Mucosa of descending colon (tissue), 3 donors: ENCODE results near the gene SDK2. TPM values are rescaled to one million over a fixed set of nuclear protein-coding genes. Genes with fewer than 3 reads are reported as not detected.

Experiments used
- ATAC-seq: fragments of 200-7000 bp; cut with Tn5 transposase; one replicate; pipeline ENCODE4 v1.9.1; 2020; ENCODE audit warnings: mild to moderate bottlenecking, moderate library complexity
- DNase-seq, 3 donors: peaks; one replicate each; pipeline ENCODE4 v3.0.0-alpha.2; 2020
- H3K36me3 ChIP-seq: fragments of 200-600 bp; one replicate; pipeline ENCODE4 v1.8.0; 2021; ENCODE audit warnings: low read depth, mild to moderate bottlenecking
- H3K4me1 ChIP-seq: fragments of 200-600 bp; one replicate; pipeline ENCODE4 v1.8.0; 2021; ENCODE audit warnings: low read depth, mild to moderate bottlenecking
- H3K4me3 ChIP-seq: fragments of 200-600 bp; one replicate; pipeline ENCODE4 v1.8.0; 2021; ENCODE audit warnings: mild to moderate bottlenecking
- H3K9me3 ChIP-seq: fragments of 200-600 bp; one replicate; pipeline ENCODE4 v1.8.0; 2021; ENCODE audit warnings: mild to moderate bottlenecking
- intact Hi-C, 2 donors: fragments of 100-400 bp; cut with DNase I in 1 of 2; cut with micrococcal nuclease in 1 of 2; formaldehyde crosslinking; loops; one replicate each; pipeline versions ENCODE4 v1.11.0 to v1.11.1; 2022; cut with DNase I, micrococcal nuclease
- total RNA-seq, 3 donors: library from RNA; stranded (reverse); fragmentation: NEBNext Ultra II Directional in 2 of 3; extraction: Animal tissue kit (Norgen Biotek cat#: 25700) in 2 of 3; gene quantifications; one replicate each; pipeline versions ENCODE4 v1.2.1 to v1.2.4, GENCODE V29; 2021 to 2023
- TF ChIP-seq, protein P1 (sequence below): fragments of 200-600 bp; IDR thresholded peaks from one replicate; pipeline ENCODE4 v1.8.0; 2022; ENCODE audit warnings: antibody characterized with exemption, mild to moderate bottlenecking
- donor health status: DM: no; HTN: no; CAD: no; lungs with moderate emphysema.
- donor health status: DM: no; HTN: no; CAD: no.
- donor health status: DM: no; HTN: yes; CAD: no.

The SDK2 gene
- total RNA-seq, 3 donors from 2014 or later, result 1.2 to 1.6 (median 1.3) TPM

DNA sequence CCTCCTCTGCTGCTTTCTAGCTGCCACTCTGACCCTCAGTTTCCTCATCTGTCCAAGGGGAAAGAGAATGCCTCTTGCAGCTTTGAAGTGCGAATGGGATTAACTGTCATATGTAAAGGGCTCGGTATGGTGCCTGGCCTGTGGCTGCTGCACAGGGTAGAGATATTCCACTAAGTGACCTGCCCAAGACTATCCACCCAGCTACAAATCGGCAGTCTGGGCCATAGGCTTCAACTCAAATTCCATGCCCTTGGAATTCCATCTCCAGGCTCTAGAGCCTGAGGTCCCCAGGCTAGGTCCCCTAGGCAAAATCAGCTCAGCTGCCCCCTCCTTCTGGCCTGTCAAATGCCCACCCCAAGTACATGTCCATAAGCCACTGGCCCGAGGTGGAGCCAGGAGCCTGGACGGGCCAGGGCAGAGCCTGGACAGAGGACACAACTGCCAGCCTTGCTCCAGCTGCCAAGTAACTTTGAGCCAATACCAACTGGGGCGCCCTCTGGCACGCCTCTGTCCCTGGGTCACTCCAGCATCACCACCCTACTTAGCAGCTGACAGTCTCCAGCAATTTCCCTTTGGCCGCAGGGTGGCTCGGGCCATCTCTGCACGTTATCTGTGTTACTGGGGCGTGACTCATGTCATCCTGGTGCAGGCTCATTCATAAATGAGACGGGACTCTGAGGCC is 57.2 kb downstream of the SDK2 start:
- Histone ChIP-seq H3K4me3 (no peak overlapping the region), H3K9me3 (no peaks in the 10 kb centered on the region), H3K4me1 (no peaks in the 10 kb centered on the region), H3K36me3 (no peaks in the 10 kb centered on the region)
- TF ChIP-seq, protein P1, sequence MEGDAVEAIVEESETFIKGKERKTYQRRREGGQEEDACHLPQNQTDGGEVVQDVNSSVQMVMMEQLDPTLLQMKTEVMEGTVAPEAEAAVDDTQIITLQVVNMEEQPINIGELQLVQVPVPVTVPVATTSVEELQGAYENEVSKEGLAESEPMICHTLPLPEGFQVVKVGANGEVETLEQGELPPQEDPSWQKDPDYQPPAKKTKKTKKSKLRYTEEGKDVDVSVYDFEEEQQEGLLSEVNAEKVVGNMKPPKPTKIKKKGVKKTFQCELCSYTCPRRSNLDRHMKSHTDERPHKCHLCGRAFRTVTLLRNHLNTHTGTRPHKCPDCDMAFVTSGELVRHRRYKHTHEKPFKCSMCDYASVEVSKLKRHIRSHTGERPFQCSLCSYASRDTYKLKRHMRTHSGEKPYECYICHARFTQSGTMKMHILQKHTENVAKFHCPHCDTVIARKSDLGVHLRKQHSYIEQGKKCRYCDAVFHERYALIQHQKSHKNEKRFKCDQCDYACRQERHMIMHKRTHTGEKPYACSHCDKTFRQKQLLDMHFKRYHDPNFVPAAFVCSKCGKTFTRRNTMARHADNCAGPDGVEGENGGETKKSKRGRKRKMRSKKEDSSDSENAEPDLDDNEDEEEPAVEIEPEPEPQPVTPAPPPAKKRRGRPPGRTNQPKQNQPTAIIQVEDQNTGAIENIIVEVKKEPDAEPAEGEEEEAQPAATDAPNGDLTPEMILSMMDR, result no peak
- no peak for DNase-seq
- ATAC-seq, result peak; percentile 39
- intact Hi-C loops, result no loop called here

DNA sequence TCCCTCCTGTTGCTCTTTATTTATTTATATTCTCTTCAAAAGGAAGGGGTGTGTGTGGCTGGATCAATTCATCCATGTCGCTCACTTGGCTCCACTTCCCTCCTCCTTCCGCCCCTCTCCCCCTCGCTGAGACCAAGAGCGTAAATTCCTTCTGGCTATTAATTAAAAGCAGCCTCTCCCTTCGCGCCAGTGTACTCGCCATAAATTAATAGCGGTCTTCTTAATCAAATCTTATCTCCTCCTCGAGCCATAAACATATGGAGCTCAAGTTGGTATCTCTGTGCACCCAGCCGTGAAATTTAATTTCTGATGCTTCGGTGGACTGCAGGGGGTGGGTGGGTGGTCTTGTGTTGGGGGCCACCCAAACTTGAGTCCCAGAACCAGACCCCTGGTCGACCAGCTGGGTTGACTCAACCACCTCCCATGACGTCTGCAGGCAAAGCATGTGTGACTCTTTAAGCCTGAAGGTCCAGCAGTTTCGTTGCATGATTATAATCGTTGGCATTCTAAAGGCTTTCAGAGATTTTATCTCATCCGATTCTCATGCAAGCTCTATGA is 57.9 kb downstream of the SDK2 start:
- Histone ChIP-seq H3K36me3 (no peaks in the 10 kb centered on the region), H3K4me3 (no peak overlapping the region), H3K9me3 (no peaks in the 10 kb centered on the region), H3K4me1 (no peaks in the 10 kb centered on the region)
- intact Hi-C loops, result no loop called here
- ATAC-seq, result no peak
- DNase-seq, result no peak
- TF ChIP-seq, protein P1, result no peak

DNA sequence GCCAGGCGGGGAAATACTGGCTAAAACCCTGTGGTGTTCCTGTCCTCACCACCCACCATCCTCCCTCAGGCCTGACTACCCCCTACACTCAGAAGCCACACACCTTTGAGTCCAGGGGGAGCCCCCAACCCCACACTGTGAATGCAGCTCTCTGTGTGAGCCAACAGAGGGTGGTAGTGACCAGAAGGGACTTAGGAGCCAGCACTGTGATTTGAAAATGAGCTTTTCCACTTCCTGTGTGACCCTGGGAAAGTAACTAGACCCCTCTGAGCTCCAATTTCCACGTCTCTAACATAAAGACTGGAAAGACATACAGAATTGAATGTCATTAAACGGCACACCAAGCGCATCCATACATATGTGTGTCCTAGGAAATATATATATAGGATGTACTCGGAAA is 58.7 kb downstream of the SDK2 start:
- intact Hi-C loops, result no loop called here
- TF ChIP-seq, protein P1, result no peak
- Histone ChIP-seq H3K4me3 (no peak overlapping the region), H3K4me1 (no peaks in the 10 kb centered on the region), H3K36me3 (no peaks in the 10 kb centered on the region), H3K9me3 (no peaks in the 10 kb centered on the region)
- DNase-seq, result no peak
- no peak for ATAC-seq

DNA sequence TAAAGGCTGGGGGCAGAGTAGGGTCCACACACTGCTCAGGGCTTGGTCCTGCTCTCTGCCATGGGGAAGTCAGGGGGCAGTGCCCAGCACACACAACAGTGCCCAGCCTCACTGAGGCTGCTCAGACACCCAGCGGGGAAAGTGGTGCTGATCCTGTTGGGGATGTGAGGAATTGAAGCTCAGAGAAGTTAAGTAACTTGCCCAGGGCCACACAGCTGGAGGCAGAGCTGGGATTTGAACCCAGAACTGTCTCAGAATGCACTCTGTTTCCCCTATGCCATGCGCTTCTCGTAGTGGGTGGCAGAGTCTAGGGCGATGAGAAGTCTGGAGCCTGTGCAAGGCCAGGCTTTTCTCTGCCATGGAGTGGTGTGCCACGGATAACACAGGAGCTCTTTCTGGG is 59.3 kb downstream of the SDK2 start:
- intact Hi-C loops, result no loop called here
- DNase-seq (no peak), ATAC-seq (no peak)
- no peak overlapping the region for H3K4me3 ChIP-seq
- H3K36me3 ChIP-seq, result no peaks in the 10 kb centered on the region
- no peaks in the 10 kb centered on the region for H3K9me3 ChIP-seq
- H3K4me1 ChIP-seq, result no peaks in the 10 kb centered on the region
- TF ChIP-seq, protein P1, result no peak

DNA sequence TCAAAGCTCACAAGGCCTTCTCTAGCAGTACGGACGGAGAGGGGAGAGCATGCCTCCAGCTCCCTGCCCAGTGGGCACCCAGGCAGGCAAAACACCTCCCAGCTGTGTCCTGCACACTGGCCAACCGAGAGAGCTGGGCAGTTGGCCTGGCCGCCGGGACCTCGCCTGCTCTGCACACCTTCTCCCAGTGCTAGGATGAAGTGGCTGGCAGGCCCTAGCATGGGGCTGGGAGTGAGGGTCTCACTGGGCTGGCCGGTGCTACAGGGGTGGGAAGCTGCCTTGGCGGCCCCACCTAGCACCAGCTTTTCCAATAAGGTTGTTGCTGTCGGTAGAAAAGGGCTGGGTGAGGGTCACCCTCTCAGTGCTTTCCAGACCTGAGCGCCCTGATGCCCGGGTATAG is 60.2 kb downstream of the SDK2 start:
- no peaks in the 10 kb centered on the region for H3K36me3 ChIP-seq

More for the DNA sequence above, 60.2 kb downstream of the SDK2 start:
- Histone ChIP-seq H3K4me3 (no peak overlapping the region), H3K9me3 (no peaks in the 10 kb centered on the region), H3K4me1 (no peaks in the 10 kb centered on the region)
- intact Hi-C loops, result no loop called here
- TF ChIP-seq, protein P1, result no peak
- ATAC-seq (no peak), DNase-seq (no peak)
